Mesendoderm (in vitro differentiated cells): ENCODE results near the gene SNRPN.

ENCODE experiments used
- DNase-seq: peaks from one replicate; pipeline ENCODE4 v3.0.0; 2013
- H2AK5ac ChIP-seq: 2 replicates; pipeline ENCODE4 v1.6.1; 2013; ENCODE audit warnings: low read length, inconsistent platforms
- H2BK120ac ChIP-seq: 2 replicates; pipeline ENCODE4 v1.6.1; 2013; ENCODE audit warnings: low read depth, mild to moderate bottlenecking, low read length, moderate library complexity, mixed read lengths
- H2BK15ac ChIP-seq: replicated peaks from 2 replicates; pipeline ENCODE4 v1.6.1; 2013; ENCODE audit warnings: low read depth, mild to moderate bottlenecking, moderate library complexity
- H2BK5ac ChIP-seq: 2 replicates; pipeline ENCODE4 v1.6.1; 2013; ENCODE audit warnings: low read length, inconsistent platforms
- H3K18ac ChIP-seq: 2 replicates; pipeline ENCODE4 v1.6.1; 2013; ENCODE audit warnings: mild to moderate bottlenecking, low read length, mixed read lengths
- H3K23ac ChIP-seq: one replicate; pipeline ENCODE4 v1.6.1; 2013; ENCODE audit warnings: low read length
- H3K27ac ChIP-seq: 2 replicates; pipeline ENCODE4 v1.5.1; 2013; ENCODE audit warnings: low read depth, mild to moderate bottlenecking, inconsistent platforms, low read length, moderate library complexity
- H3K27me3 ChIP-seq: 2 replicates; pipeline ENCODE4 v1.6.1; 2013; ENCODE audit warnings: low read length, control low read depth, mild to moderate bottlenecking, inconsistent platforms; ENCODE audit not compliant: insufficient read depth, poor library complexity
- H3K36me3 ChIP-seq: 2 replicates; pipeline ENCODE4 v1.6.1; 2013; ENCODE audit warnings: low read length, inconsistent platforms; ENCODE audit not compliant: control insufficient read depth, insufficient read depth
- H3K4ac ChIP-seq: one replicate; pipeline ENCODE4 v1.6.1; 2013; ENCODE audit warnings: low read depth, mild to moderate bottlenecking, low read length, moderate library complexity
- H3K4me1 ChIP-seq: 2 replicates; pipeline ENCODE4 v1.6.1; 2013; ENCODE audit warnings: low read depth, low read length, inconsistent platforms; ENCODE audit not compliant: control insufficient read depth
- H3K4me2 ChIP-seq: 2 replicates; pipeline ENCODE4 v1.6.1; 2013; ENCODE audit warnings: low read length
- H3K4me3 ChIP-seq: 2 replicates; pipeline ENCODE4 v1.5.1; 2013; ENCODE audit warnings: mild to moderate bottlenecking, low read length
- H3K56ac ChIP-seq: one replicate; pipeline ENCODE4 v1.6.1; 2013; ENCODE audit warnings: low read length
- H3K79me1 ChIP-seq: 2 replicates; pipeline ENCODE4 v1.6.1; 2013; ENCODE audit warnings: low read length, inconsistent platforms
- H3K79me2 ChIP-seq: 2 replicates; pipeline ENCODE4 v1.6.1; 2013; ENCODE audit warnings: mild to moderate bottlenecking, low read length; ENCODE audit not compliant: control insufficient read depth, insufficient read depth
- H3K9ac ChIP-seq: 2 replicates; pipeline ENCODE4 v1.6.1; 2013; ENCODE audit warnings: low read length, inconsistent platforms
- H4K5ac ChIP-seq: one replicate; pipeline ENCODE4 v1.6.1; 2013; ENCODE audit warnings: low read length
- H4K8ac ChIP-seq: one replicate; pipeline ENCODE4 v1.6.1; 2013; ENCODE audit warnings: low read depth, mild to moderate bottlenecking, control low read depth, low read length, moderate library complexity
- WGBS: extraction: QIAGEN DNeasy Blood & Tissue Kit; methylation state at CpG from one replicate; pipeline ENCODE4 v1.1.7; 2013; ENCODE audit warnings: low lambda C conversion rate, missing lambda C conversion rate; ENCODE audit not compliant: insufficient coverage; ENCODE audit errors: extremely low coverage; 5-methylcytosine and 5-hydroxymethylcytosine counted together

The SNRPN gene

DNA sequence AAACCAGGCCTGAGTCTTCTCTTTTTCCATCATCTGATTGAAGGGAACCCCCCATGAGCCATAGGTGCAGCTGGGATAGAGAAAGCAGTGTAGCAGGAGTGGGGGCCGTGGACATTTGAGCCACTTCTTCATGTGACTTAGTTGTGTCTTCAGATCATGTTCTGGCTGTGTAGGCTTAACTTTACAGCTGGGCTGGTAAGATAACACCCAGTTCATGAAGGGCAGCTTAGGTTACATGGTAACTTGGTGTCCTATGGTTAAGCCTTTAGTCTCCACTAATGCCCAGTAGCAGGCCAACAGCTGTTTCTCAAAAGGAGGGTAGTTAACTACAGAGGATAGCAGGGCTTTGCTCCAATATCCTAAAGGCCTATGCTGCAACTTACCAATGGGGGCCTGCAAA lies 11.4 kb upstream of the SNRPN start:
- Histone ChIP-seq H3K23ac (no peak overlapping the region), H2BK120ac (no peak overlapping the region), H2BK15ac (no peak overlapping the region), H3K9ac (no peak overlapping the region), H3K4me2 (no peak overlapping the region), H3K4me3 (no peak overlapping the region), H3K4ac (no peak overlapping the region), H3K27ac (no peak overlapping the region), H3K79me1 (no peaks in the 10 kb centered on the region), H3K56ac (no peak overlapping the region), H2AK5ac (no peak overlapping the region), H3K4me1 (no peaks in the 10 kb centered on the region), H4K8ac (no peak overlapping the region), H2BK5ac (no peak overlapping the region), H3K79me2 (no peaks in the 10 kb centered on the region), H3K36me3 (no peaks in the 10 kb centered on the region), H4K5ac (no peak overlapping the region), H3K27me3 (no peaks in the 10 kb centered on the region), H3K18ac (no peak overlapping the region)
- DNase-seq = no peak
- WGBS = no CpG with 5 or more reads among the region's 1 CpG

- Histone ChIP-seq H3K79me1 (no peaks in the 10 kb centered on the region), H2BK5ac (no peak overlapping the region), H4K8ac (no peak overlapping the region), H3K56ac (no peak overlapping the region), H3K36me3 (no peaks in the 10 kb centered on the region), H4K5ac (no peak overlapping the region), H3K4me2 (no peak overlapping the region), H3K4me3 (no peak overlapping the region), H3K27ac (no peak overlapping the region), H3K18ac (no peak overlapping the region), H3K79me2 (no peaks in the 10 kb centered on the region), H3K4me1 (no peaks in the 10 kb centered on the region), H2BK15ac (no peak overlapping the region), H2BK120ac (no peak overlapping the region), H3K4ac (no peak overlapping the region), H3K9ac (no peak overlapping the region), H3K23ac (no peak overlapping the region), H2AK5ac (no peak overlapping the region), H3K27me3 (no peaks in the 10 kb centered on the region)
- DNase-seq = no peak
- no CpG with 5 or more reads among the region's 1 CpG for WGBS
Measured at GRCh38 chr15:24944954-24945353, 9.8 kb upstream of the SNRPN start.

- no peak overlapping the region for H2BK5ac ChIP-seq
- no peaks in the 10 kb centered on the region for H3K79me2 ChIP-seq
- H3K18ac ChIP-seq = no peak overlapping the region
- H2AK5ac ChIP-seq = no peak overlapping the region
- H3K27ac ChIP-seq = no peak overlapping the region
- no peaks in the 10 kb centered on the region for H3K36me3 ChIP-seq
- WGBS = no CpG with 5 or more reads among the region's 1 CpG
- H3K56ac ChIP-seq = peak overlapping the region; percentile 10
- H3K4ac ChIP-seq = no peak overlapping the region
- no peaks in the 10 kb centered on the region for H3K27me3 ChIP-seq
- no peak overlapping the region for H2BK15ac ChIP-seq
- H3K9ac ChIP-seq = no peak overlapping the region
- no peak overlapping the region for H4K5ac ChIP-seq
- no peak overlapping the region for H2BK120ac ChIP-seq
- no peak overlapping the region for H4K8ac ChIP-seq
- H3K4me2 ChIP-seq = no peak overlapping the region
- no peaks in the 10 kb centered on the region for H3K79me1 ChIP-seq
- H3K4me1 ChIP-seq = no peaks in the 10 kb centered on the region
- no peak overlapping the region for H3K23ac ChIP-seq
- no peak overlapping the region for H3K4me3 ChIP-seq
- no peak for DNase-seq
Measured at GRCh38 chr15:24945711-24946110, 9.1 kb upstream of the SNRPN start.

GRCh38 chr15:24948495-24948894 lies 6.3 kb upstream of the SNRPN start:
- Histone ChIP-seq H3K18ac (no peak overlapping the region), H3K79me1 (no peaks in the 10 kb centered on the region), H3K4me1 (no peaks in the 10 kb centered on the region), H3K79me2 (no peaks in the 10 kb centered on the region), H3K27me3 (no peaks in the 10 kb centered on the region), H4K5ac (no peak overlapping the region), H3K4me2 (no peak overlapping the region), H2BK120ac (no peak overlapping the region), H2BK5ac (no peak overlapping the region), H3K27ac (no peak overlapping the region), H3K36me3 (no peaks in the 10 kb centered on the region), H3K9ac (no peak overlapping the region), H3K4me3 (no peak overlapping the region), H2AK5ac (no peak overlapping the region), H4K8ac (no peak overlapping the region), H3K23ac (no peak overlapping the region), H3K4ac (no peak overlapping the region), H2BK15ac (no peak overlapping the region), H3K56ac (no peak overlapping the region)
- DNase-seq = no peak
- 100% methylated on average over 1 of the region's 3 CpGs for WGBS

GRCh38 chr15:24955531-24955921 lies 739 bp downstream of the SNRPN start:
- H2AK5ac ChIP-seq = peak overlapping the region; percentile 62
- H4K8ac ChIP-seq = no peak overlapping the region
- H2BK15ac ChIP-seq = no peak overlapping the region
- H3K4me3 ChIP-seq = peak overlapping the region; percentile 96
- H2BK5ac ChIP-seq = peak overlapping the region; percentile 94
- peaks cover 49% of the 10 kb centered on the region for H3K79me2 ChIP-seq
- H3K27ac ChIP-seq = peak overlapping the region; percentile 90
- H3K4ac ChIP-seq = no peak overlapping the region
- no peak for DNase-seq
- no peaks in the 10 kb centered on the region for H3K36me3 ChIP-seq
- no peaks in the 10 kb centered on the region for H3K79me1 ChIP-seq
- no peak overlapping the region for H3K23ac ChIP-seq
- no peak overlapping the region for H2BK120ac ChIP-seq
- no peak overlapping the region for H3K4me2 ChIP-seq
- no CpG with 5 or more reads among the region's 31 CpGs for WGBS
- H3K18ac ChIP-seq = peak overlapping the region; percentile 9
- no peaks in the 10 kb centered on the region for H3K27me3 ChIP-seq
- H3K9ac ChIP-seq = peak overlapping the region; percentile 87
- no peak overlapping the region for H4K5ac ChIP-seq
- H3K4me1 ChIP-seq = no peaks in the 10 kb centered on the region
- peak overlapping the region; percentile 98 for H3K56ac ChIP-seq

- DNase-seq = peak; percentile 95
- Histone ChIP-seq H2BK5ac (peak overlapping the region; percentile 74), H3K79me2 (peaks cover 52% of the 10 kb centered on the region), H3K4me2 (peak overlapping the region; percentile 15), H4K8ac (no peak overlapping the region), H3K23ac (no peak overlapping the region), H3K4me3 (peak overlapping the region; percentile 96), H2BK15ac (no peak overlapping the region), H3K4ac (no peak overlapping the region), H3K4me1 (no peaks in the 10 kb centered on the region), H3K56ac (peak overlapping the region; percentile 98), H3K9ac (peak overlapping the region; percentile 87), H3K79me1 (no peaks in the 10 kb centered on the region), H2BK120ac (no peak overlapping the region), H3K36me3 (no peaks in the 10 kb centered on the region), H2AK5ac (no peak overlapping the region), H3K27me3 (no peaks in the 10 kb centered on the region), H3K18ac (peak overlapping the region; percentile 9), H3K27ac (peak overlapping the region; percentile 90), H4K5ac (no peak overlapping the region)
- no CpG with 5 or more reads among the region's 28 CpGs for WGBS
Measured at GRCh38 chr15:24956111-24956838, 1.5 kb downstream of the SNRPN start.
